Keratinocyte (primary cell): ENCODE results near the gene KLHDC3. TPM values are rescaled to one million over a fixed set of nuclear protein-coding genes. Genes with fewer than 3 reads are reported as not detected.

Experiments used
- DNase-seq: peaks from one replicate; pipeline ENCODE4 v3.0.0-alpha.2; 2011; ENCODE audit warnings: low read depth, missing footprints, low spot score
- FAIRE-seq: peaks from 2 replicates; lab custom pipeline; 2011; peaks lifted over from hg19 to GRCh38; lab: Jason Lieb, UNC
- H2AFZ ChIP-seq: 2 replicates; pipeline ENCODE4 v1.6.0; 2012; ENCODE audit warnings: low read length, control low read depth, inconsistent platforms; ENCODE audit not compliant: control insufficient read depth
- H3K27ac ChIP-seq: 2 replicates; pipeline ENCODE4 v1.5.1; 2011; ENCODE audit warnings: low read length; ENCODE audit not compliant: control insufficient read depth, insufficient read depth
- H3K27me3 ChIP-seq: 3 replicates; pipeline ENCODE4 v1.6.0; 2011; ENCODE audit warnings: low read length; ENCODE audit not compliant: control insufficient read depth, insufficient read depth; ENCODE audit errors: extremely low read depth
- H3K36me3 ChIP-seq, 2 experiments: 2 replicates in 1 of 2; 3 replicates in 1 of 2; pipeline ENCODE4 v1.5.1; 2011; ENCODE audit warnings: low read length in 2 of 2, mild to moderate bottlenecking in 1 of 2; ENCODE audit not compliant: control insufficient read depth in 2 of 2, insufficient read depth in 2 of 2; ENCODE audit errors: extremely low read depth in 1 of 2
- H3K4me1 ChIP-seq: 3 replicates; pipeline ENCODE4 v1.5.1; 2011; ENCODE audit warnings: low read length; ENCODE audit not compliant: control insufficient read depth, insufficient read depth; ENCODE audit errors: extremely low read depth
- H3K4me2 ChIP-seq: 3 replicates; pipeline ENCODE4 v1.6.0; 2011; ENCODE audit warnings: low read depth, low read length; ENCODE audit not compliant: control insufficient read depth, insufficient read depth; ENCODE audit errors: extremely low read depth
- H3K4me3 ChIP-seq, 3 experiments: fragments of 200-600 bp in 1 of 3; sonication (generic) in 1 of 3; 2 replicates in 2 of 3; 3 replicates in 1 of 3; pipeline ENCODE4 v1.5.1; 2011 to 2016; ENCODE audit warnings: low read length in 3 of 3, mild to moderate bottlenecking in 3 of 3, control low read depth in 2 of 3, inconsistent platforms in 1 of 3, low read depth in 1 of 3, mixed read lengths in 1 of 3, mixed run types in 1 of 3, moderate library complexity in 1 of 3; ENCODE audit not compliant: control insufficient read depth in 2 of 3, insufficient read depth in 2 of 3; ENCODE audit errors: extremely low read depth in 1 of 3
- H3K79me2 ChIP-seq: 2 replicates; pipeline ENCODE4 v1.6.0; 2012; ENCODE audit warnings: low read length; ENCODE audit not compliant: control insufficient read depth, insufficient read depth
- H3K9ac ChIP-seq: 3 replicates; pipeline ENCODE4 v1.6.0; 2011; ENCODE audit warnings: low read length; ENCODE audit not compliant: control insufficient read depth, insufficient read depth; ENCODE audit errors: extremely low read depth
- H3K9me1 ChIP-seq: 3 replicates; pipeline ENCODE4 v1.6.0; 2011; ENCODE audit warnings: low read length; ENCODE audit not compliant: control insufficient read depth, insufficient read depth; ENCODE audit errors: extremely low read depth
- H3K9me3 ChIP-seq: 2 replicates; pipeline ENCODE4 v1.5.1; 2012; ENCODE audit warnings: low read depth, low read length; ENCODE audit not compliant: control insufficient read depth
- H4K20me1 ChIP-seq: 3 replicates; pipeline ENCODE4 v1.6.0; 2011; ENCODE audit warnings: low read length; ENCODE audit not compliant: control insufficient read depth, insufficient read depth; ENCODE audit errors: extremely low read depth
- CTCF ChIP-seq, 3 experiments: IDR thresholded peaks in 1 of 3; conservative IDR thresholded peaks in 1 of 3; optimal IDR thresholded peaks in 1 of 3; 2 replicates in 2 of 3; 3 replicates in 1 of 3; pipeline versions ENCODE3 to v1.5.1; 2011; ENCODE audit warnings: low read length in 3 of 3, mild to moderate bottlenecking in 3 of 3, moderate library complexity in 2 of 3, control low read depth in 1 of 3, inconsistent platforms in 1 of 3; ENCODE audit not compliant: insufficient read depth in 2 of 3; ENCODE audit errors: extremely low read depth in 1 of 3
- EZH2 ChIP-seq: IDR thresholded peaks from one replicate; pipeline ENCODE4 v1.6.1; 2012; ENCODE audit warnings: inconsistent platforms, mild to moderate bottlenecking, low read length, moderate library complexity
- dilution Hi-C: fragments of 300-500 bp; cut with MboI; formaldehyde crosslinking; loops from one replicate; pipeline ENCODE4 v1.7.0; 2020; ENCODE audit warnings: low sequenced_read_pairs; ENCODE audit not compliant: extremely low pct_ligation_motif_present
- polyA minus RNA-seq, 3 experiments: library from RNA; depleted of rRNA, polyadenylated mRNA; stranded (reverse); fragments of >200 nt; gene quantifications; 1 replicate in 1 of 3; 2 replicates in 1 of 3; 3 replicates in 1 of 3; pipeline ENCODE4 v1.2.3, GENCODE V29; 2011
- polyA plus RNA-seq, 5 experiments: library from polyadenylated mRNA; depleted of rRNA in 3 of 5; stranded (reverse) in 3 of 5; stranded (forward) in 1 of 5; unstranded in 1 of 5; fragments of >200 nt; gene quantifications; 1 replicate in 1 of 5; 2 replicates in 3 of 5; 3 replicates in 1 of 5; pipeline versions ENCODE4 v1.2.1 to v1.2.3, GENCODE V29; 2011 to 2012; ENCODE audit warnings: missing spikeins in 2 of 5, low read depth in 1 of 5, low replicate concordance in 1 of 5

The KLHDC3 gene
- polyA plus RNA-seq (22.4 to 30.3 TPM (median 24.8 TPM) in 3 replicates), polyA minus RNA-seq (36.0 to 38.5 TPM (median 36.5 TPM) in 3 replicates)
- 13.6 TPM for polyA plus RNA-seq (2011; ENCODE audit: low read depth)
- 26.6 and 27.0 TPM in 2 replicates for polyA plus RNA-seq (2011; cell fraction: cytosol; rRNA removed)
- 28.5 and 30.7 TPM in 2 replicates for polyA plus RNA-seq (2011; cell fraction: nucleus; rRNA removed)
- 29.4 and 29.6 TPM in 2 replicates for polyA plus RNA-seq (2012; ENCODE audit: low replicate concordance)
- polyA minus RNA-seq (2011; cell fraction: cytosol; rRNA and poly(A)+ RNA removed): 33.4 TPM
- 7.4 and 7.8 TPM in 2 replicates for polyA minus RNA-seq (2011; cell fraction: nucleus; rRNA and poly(A)+ RNA removed)

- no peaks in the 10 kb centered on the region for H3K9me3 ChIP-seq
- FAIRE-seq (peak; percentile 91), DNase-seq (peak; percentile 100)
- H3K4me3 ChIP-seq: peak within 1 kb of the TSS; percentile 61 to 95 (median 87)
- H2AFZ ChIP-seq: peak within 1 kb of the TSS; percentile 79
- H4K20me1 ChIP-seq: no peaks in the 10 kb centered on the region
- peaks cover 16% of the 10 kb centered on the region for H3K4me1 ChIP-seq
- H3K9me1 ChIP-seq: no peaks in the 10 kb centered on the region
- H3K36me3 ChIP-seq: peaks cover 28 to 29% of the 10 kb centered on the region in 2 experiments
- TF ChIP-seq EZH2: no peak
- TF ChIP-seq CTCF (optimal IDR thresholded peaks at IDR 0.05 in 1 of 3, IDR thresholded peaks at IDR 0.05 in 1 of 3, conservative IDR thresholded peaks at IDR 0.05 in 1 of 3; ENCODE audit: extremely low read depth in 1 of 3, insufficient read depth in 2 of 3, low read length in 3 of 3): no peak
- peak within 1 kb of the TSS; percentile 83 for H3K27ac ChIP-seq
- H3K79me2 ChIP-seq: peaks cover 41% of the 10 kb centered on the region
- H3K9ac ChIP-seq: peak within 1 kb of the TSS; percentile 91
- dilution Hi-C loops: no loop called here
- H3K27me3 ChIP-seq: no peaks in the 10 kb centered on the region
- H3K4me2 ChIP-seq: peak within 1 kb of the TSS; percentile 99
These were observed at the start of gene KLHDC3, which contains the start of gene MEA1 for GRCh38 chr6:43013843-43014433. Gene KLHDC3, plus strand, starts transcription at chr6:43014249. Its CDS starts 2,944 bp downstream, at chr6:43017193. Gene MEA1, minus strand, starts transcription at chr6:43013946. Its CDS starts 133 bp downstream, at chr6:43013813.

- no peak overlapping the region for H3K4me2 ChIP-seq
- peaks cover 11 to 26% of the 10 kb centered on the region in 2 experiments for H3K36me3 ChIP-seq
- peaks cover 6% of the 10 kb centered on the region for H3K4me1 ChIP-seq
- no peaks in the 10 kb centered on the region for H3K79me2 ChIP-seq
- TF ChIP-seq EZH2: no peak
- no peak for TF ChIP-seq CTCF (optimal IDR thresholded peaks at IDR 0.05 in 1 of 3, IDR thresholded peaks at IDR 0.05 in 1 of 3, conservative IDR thresholded peaks at IDR 0.05 in 1 of 3; ENCODE audit: extremely low read depth in 1 of 3, insufficient read depth in 2 of 3, low read length in 3 of 3)
- no peak overlapping the region for H2AFZ ChIP-seq
- no peaks in the 10 kb centered on the region for H3K9me3 ChIP-seq
- no peaks in the 10 kb centered on the region for H4K20me1 ChIP-seq
- H3K27ac ChIP-seq: no peak overlapping the region
- no peaks in the 10 kb centered on the region for H3K9me1 ChIP-seq
- no peak overlapping the region for H3K4me3 ChIP-seq
- no peaks in the 10 kb centered on the region for H3K27me3 ChIP-seq
- FAIRE-seq (no peak), DNase-seq (no peak)
- dilution Hi-C loops: no loop called here
- no peak overlapping the region for H3K9ac ChIP-seq
These were observed 47.5 kb upstream of the KLHDC3 start for GRCh38 chr6:42966571-42966970.
